Endothelial cell of umbilical vein (primary cell): ENCODE results near the gene ASCL5. TPM values are rescaled to one million over a fixed set of nuclear protein-coding genes. Genes with fewer than 3 reads are reported as not detected.

ENCODE experiments used
- BruUV-seq: library from RNA; stranded (reverse); fragments of 400-500 nt; replicated peaks from 2 replicates; lab custom pipeline; 2021; lab: Mats Ljungman, UMichigan
- CTCF ChIA-PET: fragments of 300-600, 350-600 bp; sonication (Branson Sonifier 250); formaldehyde crosslinking; loops from one replicate; lab custom pipeline; 2021; ENCODE audit warnings: antibody characterized with exemption, inconsistent platforms; lab: Charles Lee
- POLR2A ChIA-PET: fragments of 300-600, 350-600 bp; sonication (Branson Sonifier 250); formaldehyde crosslinking; loops from one replicate; lab custom pipeline; 2021; ENCODE audit warnings: antibody characterized with exemption, inconsistent platforms; lab: Charles Lee
- DNase-seq: peaks from one replicate; pipeline ENCODE4 v3.0.0-alpha.2; 2011; ENCODE audit warnings: low read depth, low spot score
- FAIRE-seq: peaks from 2 replicates; lab custom pipeline; 2011; peaks lifted over from hg19 to GRCh38; lab: Jason Lieb, UNC
- H2AFZ ChIP-seq: 2 replicates; pipeline ENCODE4 v1.6.0; 2012; ENCODE audit warnings: low read depth, low read length, control low read depth, inconsistent platforms
- H3K27ac ChIP-seq: 2 replicates; pipeline ENCODE4 v1.5.1; 2011; ENCODE audit warnings: low read depth, mild to moderate bottlenecking, control low read depth, low read length, moderate library complexity; ENCODE audit not compliant: insufficient read depth
- H3K27me3 ChIP-seq, 2 experiments: 2 replicates each; pipeline versions ENCODE4 v1.6.0 to v1.6.1; 2011; ENCODE audit warnings: low read length in 2 of 2, mixed read lengths in 1 of 2; ENCODE audit not compliant: control insufficient read depth in 2 of 2, insufficient read depth in 2 of 2
- H3K36me3 ChIP-seq, 2 experiments: 2 replicates in 1 of 2; 3 replicates in 1 of 2; pipeline ENCODE4 v1.5.1; 2011; ENCODE audit warnings: low read length in 2 of 2, mild to moderate bottlenecking in 1 of 2, moderate library complexity in 1 of 2; ENCODE audit not compliant: control insufficient read depth in 2 of 2, insufficient read depth in 2 of 2; ENCODE audit errors: extremely low read depth in 1 of 2
- H3K4me1 ChIP-seq: 3 replicates; pipeline ENCODE4 v1.5.1; 2011; ENCODE audit warnings: mild to moderate bottlenecking, low read length; ENCODE audit not compliant: control insufficient read depth, insufficient read depth; ENCODE audit errors: extremely low read depth
- H3K4me2 ChIP-seq: 2 replicates; pipeline ENCODE4 v1.6.1; 2011; ENCODE audit warnings: low read length, control low read depth, mixed read lengths; ENCODE audit not compliant: insufficient read depth
- H3K4me3 ChIP-seq, 3 experiments: fragments of 200-600 bp in 1 of 3; sonication (generic), shearing (Covaris generic) in 1 of 3; replicated peaks in 1 of 3; 2 replicates each; pipeline ENCODE4 v1.5.1; 2011 to 2016; ENCODE audit warnings: control low read depth in 3 of 3, low read length in 3 of 3, mild to moderate bottlenecking in 2 of 3, inconsistent platforms in 1 of 3, low read depth in 1 of 3, moderate library complexity in 1 of 3; ENCODE audit not compliant: insufficient read depth in 1 of 3
- H3K79me2 ChIP-seq: 2 replicates; pipeline ENCODE4 v1.6.0; 2012; ENCODE audit warnings: low read length, inconsistent platforms; ENCODE audit not compliant: control insufficient read depth, insufficient read depth
- H3K9ac ChIP-seq: replicated peaks from 2 replicates; pipeline ENCODE3; 2011; ENCODE audit warnings: low read length, control low read depth; ENCODE audit not compliant: insufficient read depth; ENCODE audit errors: extremely low read depth
- H3K9me1 ChIP-seq: replicated peaks from 3 replicates; pipeline ENCODE4 v1.6.0; 2011; ENCODE audit warnings: mild to moderate bottlenecking, low read length; ENCODE audit not compliant: control insufficient read depth, insufficient read depth; ENCODE audit errors: extremely low read depth
- H3K9me3 ChIP-seq: replicated peaks from 2 replicates; pipeline ENCODE4 v1.5.1; 2012; ENCODE audit warnings: low read length, inconsistent platforms; ENCODE audit not compliant: control insufficient read depth, insufficient read depth
- H4K20me1 ChIP-seq: replicated peaks from 2 replicates; pipeline ENCODE3; 2011; ENCODE audit warnings: mild to moderate bottlenecking, low read length; ENCODE audit not compliant: control insufficient read depth, insufficient read depth; ENCODE audit errors: extremely low read depth
- EZH2 ChIP-seq: IDR thresholded peaks from 2 replicates; pipeline ENCODE4 v1.6.1; 2012; ENCODE audit warnings: borderline replicate concordance, low read depth, mild to moderate bottlenecking, moderate library complexity, low read length, inconsistent platforms; ENCODE audit not compliant: severe bottlenecking
- FOS ChIP-seq: IDR thresholded peaks from 2 replicates; pipeline ENCODE4 v1.6.1; 2011; ENCODE audit warnings: mild to moderate bottlenecking, low read length, moderate library complexity, borderline replicate concordance; ENCODE audit not compliant: insufficient read depth
- GATA2 ChIP-seq: IDR thresholded peaks from 2 replicates; pipeline ENCODE4 v1.7.0; 2011; ENCODE audit warnings: low read depth, mild to moderate bottlenecking, moderate library complexity, mixed read lengths, low read length; ENCODE audit not compliant: insufficient read length, insufficient read depth
- JUN ChIP-seq: IDR thresholded peaks from 2 replicates; pipeline ENCODE4 v1.6.1; 2011; ENCODE audit warnings: borderline replicate concordance, low read depth; ENCODE audit not compliant: insufficient read length, insufficient read depth
- MYC ChIP-seq: IDR thresholded peaks from one replicate; pipeline ENCODE4 v1.6.1; 2011; ENCODE audit warnings: mild to moderate bottlenecking, low read depth, low read length
- POLR2A ChIP-seq: IDR thresholded peaks from 2 replicates; pipeline ENCODE4 v1.6.1; 2012; ENCODE audit warnings: low read depth, mild to moderate bottlenecking, control low read depth, low read length
- POLR2AphosphoS5 ChIP-seq: IDR thresholded peaks from 2 replicates; pipeline ENCODE4 v1.6.1; 2012; ENCODE audit warnings: low read depth, mild to moderate bottlenecking, control low read depth, low read length, moderate library complexity; ENCODE audit not compliant: insufficient read depth
- dilution Hi-C: fragments of 300-500 bp; cut with MboI; formaldehyde crosslinking; loops from one replicate; pipeline ENCODE4 v1.15.0; 2019; ENCODE audit warnings: low sequenced_read_pairs; ENCODE audit not compliant: extremely low pct_ligation_motif_present
- intact Hi-C: fragments of 100-400 bp; cut with micrococcal nuclease; formaldehyde crosslinking; loops from one replicate; pipeline ENCODE4 v1.10.0; 2022
- polyA plus RNA-seq, 4 experiments: library from polyadenylated mRNA; depleted of rRNA in 3 of 4; stranded (reverse) in 3 of 4; unstranded in 1 of 4; fragments of >200 nt; gene quantifications; 2 replicates each; pipeline versions ENCODE4 v1.2.1 to v1.2.3, GENCODE V29; 2011 to 2012; ENCODE audit warnings: missing spikeins in 1 of 4
- total RNA-seq: library from RNA; stranded (reverse); gene quantifications from 2 replicates; pipeline ENCODE4 v1.2.3, GENCODE V29; 2021
- TF ChIP-seq, protein P1 (sequence below), 2 donors: IDR thresholded peaks; 1 replicate in 1 of 2; 2 replicates in 1 of 2; pipeline ENCODE4 v1.5.1; 2011; ENCODE audit warnings: low read length in 2 of 2, mild to moderate bottlenecking in 2 of 2, moderate library complexity in 2 of 2, control low read depth in 1 of 2, inconsistent platforms in 1 of 2, low read depth in 1 of 2; ENCODE audit not compliant: insufficient read depth in 1 of 2; ENCODE audit errors: extremely low read depth in 1 of 2
- TF ChIP-seq, protein P2 (sequence below): IDR thresholded peaks from 2 replicates; pipeline ENCODE4 v1.6.1; 2011; ENCODE audit not compliant: insufficient read depth, insufficient read length

The ASCL5 gene
- total and polyA plus RNA-seq, 2 donors (not counting 3 experiments of a cell fraction or from before 2014, with no cell fraction given), result not detected

DNA sequence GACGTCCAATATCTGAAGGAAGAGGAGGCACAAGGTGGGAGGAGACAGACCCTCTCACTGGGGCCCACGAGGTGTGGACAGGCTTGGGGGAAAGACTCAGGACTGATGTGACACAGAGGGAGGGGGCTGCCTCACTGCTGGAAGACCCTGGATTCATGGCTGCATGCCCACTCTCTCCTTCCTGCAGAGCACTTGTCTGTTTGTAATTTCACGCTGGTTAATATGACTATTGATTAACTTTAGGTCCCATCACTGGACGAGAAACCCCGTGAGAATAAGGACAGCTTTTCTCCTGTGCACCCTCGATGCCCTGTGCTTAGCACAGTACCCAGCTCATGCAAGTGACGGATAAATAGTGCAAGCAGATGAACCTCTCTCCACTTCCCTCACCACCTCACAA lies 49.9 kb downstream of the ASCL5 start:
- H3K36me3 ChIP-seq, result no peaks in the 10 kb centered on the region
- no peak for FAIRE-seq
- no peak overlapping the region for H3K9ac ChIP-seq
- H3K9me1 ChIP-seq, result no peaks in the 10 kb centered on the region
- no peaks in the 10 kb centered on the region for H3K79me2 ChIP-seq
- H2AFZ ChIP-seq, result no peak overlapping the region
- no peaks in the 10 kb centered on the region for H3K9me3 ChIP-seq
- TF ChIP-seq FOS, result no peak
- H3K4me2 ChIP-seq, result no peak overlapping the region
- CTCF ChIA-PET, result no interaction called here
- POLR2A ChIA-PET, result no interaction called here
- dilution Hi-C loops, result no loop called here
- no peak overlapping the region for H3K4me3 ChIP-seq
- H3K27me3 ChIP-seq, result peaks cover 0 to 4% of the 10 kb centered on the region in 2 experiments
- no peak overlapping the region for H3K27ac ChIP-seq
- intact Hi-C loops, result no loop called here
- DNase-seq, result no peak
- no peaks in the 10 kb centered on the region for H3K4me1 ChIP-seq
- H4K20me1 ChIP-seq, result no peaks in the 10 kb centered on the region
- BruUV-seq, result no TSS peak

DNA sequence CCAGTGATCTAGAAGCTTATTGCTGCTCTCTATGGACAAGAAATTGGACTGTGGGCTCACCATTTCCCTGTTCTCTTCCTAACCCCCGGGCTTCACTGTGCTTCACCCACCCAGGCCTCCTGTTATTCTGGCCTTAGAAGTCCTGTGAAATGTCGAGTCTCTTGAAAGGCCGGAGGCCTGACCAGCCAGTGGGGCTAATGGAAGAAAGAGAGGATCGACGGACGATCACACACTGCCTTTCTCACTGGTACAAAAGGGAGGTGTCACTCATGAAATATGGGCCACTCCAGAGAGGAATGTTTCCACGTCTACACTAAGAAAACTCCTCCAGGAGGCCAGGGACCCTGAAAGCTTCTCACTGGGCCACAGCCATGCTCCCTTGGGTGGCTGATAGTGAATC lies 50.9 kb downstream of the ASCL5 start:
- CTCF ChIA-PET, result interaction anchor here (1.3 kb wide), 1 partner anchor 43 kb away, joined by 7 read pairs; no protein-coding TSS in a partner anchor
- dilution Hi-C loops, result no loop called here

More for the DNA sequence above, 50.9 kb downstream of the ASCL5 start:
- no peaks in the 10 kb centered on the region for H3K36me3 ChIP-seq
- TF ChIP-seq JUN (no peak), GATA2 (no peak), POLR2AphosphoS5 (no peak), POLR2A (no peak), MYC (no peak), FOS (no peak), EZH2 (no peak)
- TF ChIP-seq, protein P1, sequence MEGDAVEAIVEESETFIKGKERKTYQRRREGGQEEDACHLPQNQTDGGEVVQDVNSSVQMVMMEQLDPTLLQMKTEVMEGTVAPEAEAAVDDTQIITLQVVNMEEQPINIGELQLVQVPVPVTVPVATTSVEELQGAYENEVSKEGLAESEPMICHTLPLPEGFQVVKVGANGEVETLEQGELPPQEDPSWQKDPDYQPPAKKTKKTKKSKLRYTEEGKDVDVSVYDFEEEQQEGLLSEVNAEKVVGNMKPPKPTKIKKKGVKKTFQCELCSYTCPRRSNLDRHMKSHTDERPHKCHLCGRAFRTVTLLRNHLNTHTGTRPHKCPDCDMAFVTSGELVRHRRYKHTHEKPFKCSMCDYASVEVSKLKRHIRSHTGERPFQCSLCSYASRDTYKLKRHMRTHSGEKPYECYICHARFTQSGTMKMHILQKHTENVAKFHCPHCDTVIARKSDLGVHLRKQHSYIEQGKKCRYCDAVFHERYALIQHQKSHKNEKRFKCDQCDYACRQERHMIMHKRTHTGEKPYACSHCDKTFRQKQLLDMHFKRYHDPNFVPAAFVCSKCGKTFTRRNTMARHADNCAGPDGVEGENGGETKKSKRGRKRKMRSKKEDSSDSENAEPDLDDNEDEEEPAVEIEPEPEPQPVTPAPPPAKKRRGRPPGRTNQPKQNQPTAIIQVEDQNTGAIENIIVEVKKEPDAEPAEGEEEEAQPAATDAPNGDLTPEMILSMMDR (IDR thresholded peaks at IDR 0.05; ENCODE audit: extremely low read depth in 1 of 2, insufficient read depth in 1 of 2, low read depth in 1 of 2, low read length in 2 of 2), result no peak
- TF ChIP-seq, protein P2, sequence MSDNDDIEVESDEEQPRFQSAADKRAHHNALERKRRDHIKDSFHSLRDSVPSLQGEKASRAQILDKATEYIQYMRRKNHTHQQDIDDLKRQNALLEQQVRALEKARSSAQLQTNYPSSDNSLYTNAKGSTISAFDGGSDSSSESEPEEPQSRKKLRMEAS, result no peak
- no peak for DNase-seq
- H4K20me1 ChIP-seq, result no peaks in the 10 kb centered on the region
- intact Hi-C loops, result no loop called here
- H3K4me3 ChIP-seq, result no peak overlapping the region
- H3K4me2 ChIP-seq, result no peak overlapping the region
- H3K4me1 ChIP-seq, result no peaks in the 10 kb centered on the region
- no TSS peak for BruUV-seq
- H3K9me1 ChIP-seq, result no peaks in the 10 kb centered on the region
- POLR2A ChIA-PET, result no interaction called here
- no peak overlapping the region for H2AFZ ChIP-seq
- H3K9ac ChIP-seq, result no peak overlapping the region
- no peaks in the 10 kb centered on the region for H3K9me3 ChIP-seq
- H3K27ac ChIP-seq, result no peak overlapping the region
- H3K27me3 ChIP-seq, result peaks cover 2 to 6% of the 10 kb centered on the region in 2 experiments
- no peaks in the 10 kb centered on the region for H3K79me2 ChIP-seq
- no peak for FAIRE-seq
